MM.1S (cell line): Measurements from ENCODE around the gene RYK.

Experiments
- EZH2 ChIP-seq: fragments of 300-600 bp; sonication (generic); optimal IDR thresholded peaks from 2 replicates; pipeline ENCODE3; 2017; ENCODE audit warnings: low read depth, mild to moderate bottlenecking, antibody characterized with exemption, low read length, mixed read lengths
- EZH2phosphoT487 ChIP-seq: fragments of 300-600 bp; sonication (generic); IDR thresholded peaks from 2 replicates; pipeline ENCODE4 v1.6.1; 2018; ENCODE audit warnings: antibody characterized with exemption, low read length
- TF ChIP-seq, protein P1 (sequence below): fragments of 300-600 bp; sonication (generic); IDR thresholded peaks from 2 replicates; pipeline ENCODE4 v1.5.1; 2016; ENCODE audit warnings: antibody characterized with exemption, low read length, mixed read lengths

DNA sequence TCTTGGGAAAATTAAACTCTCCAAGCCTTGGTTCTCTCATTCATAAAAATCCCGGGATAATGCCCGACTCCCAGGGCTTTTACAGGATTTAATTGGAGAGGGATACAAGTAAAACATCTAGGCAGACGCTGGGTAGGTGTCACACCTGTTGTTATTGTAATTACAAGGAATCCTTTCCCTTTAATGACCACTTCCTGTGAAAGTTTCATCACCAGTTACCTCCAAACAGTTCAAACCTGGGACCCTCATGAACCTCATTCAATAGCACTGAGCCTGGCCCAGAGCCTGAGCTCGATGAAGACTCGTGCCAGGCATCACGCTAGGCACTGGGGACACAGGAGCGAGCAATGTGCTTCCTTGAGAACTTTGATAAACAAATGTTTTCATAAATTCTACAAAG, 2.1 kb upstream of the RYK start:
- TF ChIP-seq EZH2, result no peak
- TF ChIP-seq, protein P1, sequence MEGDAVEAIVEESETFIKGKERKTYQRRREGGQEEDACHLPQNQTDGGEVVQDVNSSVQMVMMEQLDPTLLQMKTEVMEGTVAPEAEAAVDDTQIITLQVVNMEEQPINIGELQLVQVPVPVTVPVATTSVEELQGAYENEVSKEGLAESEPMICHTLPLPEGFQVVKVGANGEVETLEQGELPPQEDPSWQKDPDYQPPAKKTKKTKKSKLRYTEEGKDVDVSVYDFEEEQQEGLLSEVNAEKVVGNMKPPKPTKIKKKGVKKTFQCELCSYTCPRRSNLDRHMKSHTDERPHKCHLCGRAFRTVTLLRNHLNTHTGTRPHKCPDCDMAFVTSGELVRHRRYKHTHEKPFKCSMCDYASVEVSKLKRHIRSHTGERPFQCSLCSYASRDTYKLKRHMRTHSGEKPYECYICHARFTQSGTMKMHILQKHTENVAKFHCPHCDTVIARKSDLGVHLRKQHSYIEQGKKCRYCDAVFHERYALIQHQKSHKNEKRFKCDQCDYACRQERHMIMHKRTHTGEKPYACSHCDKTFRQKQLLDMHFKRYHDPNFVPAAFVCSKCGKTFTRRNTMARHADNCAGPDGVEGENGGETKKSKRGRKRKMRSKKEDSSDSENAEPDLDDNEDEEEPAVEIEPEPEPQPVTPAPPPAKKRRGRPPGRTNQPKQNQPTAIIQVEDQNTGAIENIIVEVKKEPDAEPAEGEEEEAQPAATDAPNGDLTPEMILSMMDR, result no peak
- no peak for TF ChIP-seq EZH2phosphoT487
